Measurements from ENCODE around the gene ZNF598.

ZNF598 gene

DNA sequence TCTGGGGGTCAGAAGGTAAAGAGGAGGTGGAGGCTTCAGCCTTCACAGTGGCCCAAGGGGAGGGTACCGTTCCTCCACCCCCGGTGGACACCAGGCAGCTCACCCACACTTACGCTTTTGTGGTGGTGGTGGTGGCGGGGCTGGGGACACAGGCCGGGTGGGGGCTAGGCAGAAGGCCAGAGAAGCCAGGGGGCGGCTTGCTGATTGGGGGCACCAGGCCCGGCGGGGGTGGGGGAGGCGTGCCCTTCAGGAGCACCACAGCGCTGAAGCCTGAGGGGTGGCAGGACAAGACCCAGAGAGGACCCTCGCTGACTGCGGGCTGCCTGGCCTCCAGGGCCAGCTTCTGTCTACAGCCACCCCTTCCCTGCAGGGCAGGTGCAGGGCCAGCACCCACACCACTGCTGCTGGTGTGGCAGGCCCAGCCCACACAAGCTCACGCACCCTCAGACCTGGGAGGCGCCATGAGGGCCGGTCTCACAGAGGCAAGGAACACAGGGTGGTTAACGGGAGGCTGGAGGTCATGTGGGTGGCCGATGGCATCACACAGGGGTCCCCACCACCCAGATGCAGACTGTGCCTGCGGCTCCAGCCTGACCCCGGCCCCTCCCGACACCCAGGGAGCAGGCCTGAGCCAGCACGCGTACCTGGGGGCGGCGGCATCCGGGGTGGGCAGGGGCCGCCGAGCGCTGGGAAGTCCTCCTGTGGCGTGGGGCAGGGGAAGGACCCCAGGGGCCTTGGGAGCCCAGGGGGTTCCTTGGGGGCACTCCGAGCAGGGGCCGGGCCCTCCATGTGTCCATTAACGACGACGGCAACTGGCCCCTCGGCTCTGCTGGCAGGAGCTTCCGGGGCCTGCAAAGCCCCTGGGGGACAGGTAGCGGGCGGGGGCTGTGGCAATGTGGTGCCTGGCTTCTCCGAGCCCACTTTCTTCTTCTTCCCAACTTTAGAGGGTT lies 10.5 kb downstream of the ZNF598 start:
- no peak for DNase-seq
- peaks cover 76% of the 10 kb centered on the region for H3K36me3 Mint-ChIP-seq (ENCODE audit: low read depth)
- no peaks in the 10 kb centered on the region for H3K27me3 Mint-ChIP-seq
- peaks cover 15% of the 10 kb centered on the region for H3K4me1 Mint-ChIP-seq (ENCODE audit: low read depth)
- H3K4me3 Mint-ChIP-seq: no peak overlapping the region
- no peak overlapping the region for H3K27ac Mint-ChIP-seq
- H3K9me3 Mint-ChIP-seq: no peaks in the 10 kb centered on the region

DNA sequence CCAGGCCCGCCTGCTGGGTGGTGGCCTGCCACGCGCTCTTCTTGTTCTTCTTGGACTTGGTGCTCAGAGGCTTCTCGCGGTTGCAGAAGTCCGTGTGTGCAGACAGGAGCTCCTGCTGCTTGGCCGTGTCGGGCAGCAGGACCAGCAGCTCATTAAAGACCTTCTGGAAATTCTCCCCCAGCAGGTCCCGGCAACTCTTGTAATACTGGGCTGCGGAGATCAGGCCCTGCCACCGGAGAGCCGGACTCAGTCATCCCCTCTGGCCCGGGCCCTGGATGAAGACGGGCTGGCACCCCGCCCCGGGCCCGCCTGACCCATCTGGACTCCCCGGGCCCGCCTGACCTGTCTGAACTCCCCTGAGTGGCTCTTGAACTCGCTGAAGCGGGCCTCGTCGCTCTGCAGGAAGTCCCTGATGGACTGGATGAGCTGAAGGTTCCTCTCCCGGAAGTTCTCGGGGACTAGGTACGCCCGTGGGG lies 11.2 kb downstream of the ZNF598 start:
- H3K27me3 Mint-ChIP-seq: no peaks in the 10 kb centered on the region
- H3K4me1 Mint-ChIP-seq (ENCODE audit: low read depth): peaks cover 19% of the 10 kb centered on the region
- peak overlapping the region; percentile 63 for H3K27ac Mint-ChIP-seq
- DNase-seq: no peak
- H3K4me3 Mint-ChIP-seq: no peak overlapping the region
- H3K36me3 Mint-ChIP-seq (ENCODE audit: low read depth): peaks cover 74% of the 10 kb centered on the region
- peaks cover under 1% of the 10 kb centered on the region for H3K9me3 Mint-ChIP-seq

DNA sequence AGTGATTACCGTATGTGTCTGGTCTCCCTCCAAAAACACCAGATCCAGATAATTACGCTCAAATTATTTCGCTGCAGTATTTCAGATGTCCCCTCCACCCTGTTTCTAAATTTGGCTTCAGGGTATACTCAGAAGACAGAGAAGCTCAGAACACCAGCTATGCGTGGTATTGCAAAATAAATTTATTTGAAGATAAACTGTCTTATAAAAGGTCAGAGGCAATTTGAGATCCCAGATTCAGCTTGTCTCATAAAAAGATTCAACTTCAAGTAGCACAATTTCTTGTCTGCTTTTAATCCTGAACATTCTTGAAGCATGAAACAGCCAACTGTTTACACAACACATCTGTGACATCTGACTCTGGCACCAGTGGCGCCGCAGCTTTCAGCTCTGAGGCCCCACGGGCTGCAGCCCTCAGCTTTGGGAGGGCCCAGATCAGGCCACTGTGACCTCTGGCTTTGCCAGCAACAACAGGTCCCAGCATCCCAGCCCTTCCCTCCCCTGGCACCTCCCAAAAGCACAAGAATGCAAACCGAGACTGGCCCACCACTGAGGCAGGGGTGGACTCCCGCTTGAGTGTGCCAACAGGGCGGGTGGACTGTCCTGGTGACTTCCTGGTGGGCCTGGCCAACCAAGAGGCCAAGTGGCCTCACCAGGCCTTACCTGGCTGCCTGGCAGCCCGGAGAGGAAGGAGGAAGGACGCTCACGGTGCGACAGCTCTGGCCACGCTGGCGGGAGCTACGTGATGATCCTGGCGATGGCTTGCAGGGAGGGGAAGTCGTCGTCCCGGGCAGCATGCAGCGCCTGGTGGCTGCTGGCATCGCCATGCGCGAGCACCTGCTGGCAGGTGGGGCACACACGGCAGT lies 11.9 kb downstream of the ZNF598 start:
- Mint-ChIP-seq H3K9me3 (peaks cover 2% of the 10 kb centered on the region), H3K36me3 (ENCODE audit: low read depth) (peaks cover 70% of the 10 kb centered on the region), H3K27ac (peak overlapping the region; percentile 63), H3K4me3 (no peak overlapping the region), H3K27me3 (no peaks in the 10 kb centered on the region), H3K4me1 (ENCODE audit: low read depth) (peaks cover 21% of the 10 kb centered on the region)
- DNase-seq: no peak

DNA sequence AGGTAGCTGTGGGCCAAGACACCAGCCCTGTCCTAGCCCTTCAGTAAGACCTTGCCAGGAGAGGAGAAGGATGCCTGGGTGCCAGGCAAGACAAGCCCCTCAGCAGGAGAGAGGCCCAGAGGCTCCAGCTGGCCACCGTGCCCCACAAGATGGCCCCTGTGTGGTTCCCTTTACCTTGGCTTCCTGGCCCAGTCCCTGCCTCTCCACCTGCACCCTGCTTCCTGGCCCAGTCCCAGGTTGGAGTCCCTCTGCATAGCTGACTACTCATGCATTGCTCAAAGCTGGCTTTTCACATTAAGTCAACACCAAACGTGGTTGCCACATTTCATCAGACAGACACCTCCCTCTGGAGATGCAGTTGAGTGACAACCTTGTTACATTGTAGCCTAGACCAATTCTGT lies 15.9 kb downstream of the ZNF598 start:
- Mint-ChIP-seq H3K27ac (peak overlapping the region; percentile 51), H3K27me3 (peaks cover 21% of the 10 kb centered on the region), H3K4me3 (no peak overlapping the region), H3K4me1 (ENCODE audit: low read depth) (peaks cover 37% of the 10 kb centered on the region), H3K9me3 (peaks cover 2% of the 10 kb centered on the region), H3K36me3 (ENCODE audit: low read depth) (peaks cover 34% of the 10 kb centered on the region)
- DNase-seq: no peak

DNA sequence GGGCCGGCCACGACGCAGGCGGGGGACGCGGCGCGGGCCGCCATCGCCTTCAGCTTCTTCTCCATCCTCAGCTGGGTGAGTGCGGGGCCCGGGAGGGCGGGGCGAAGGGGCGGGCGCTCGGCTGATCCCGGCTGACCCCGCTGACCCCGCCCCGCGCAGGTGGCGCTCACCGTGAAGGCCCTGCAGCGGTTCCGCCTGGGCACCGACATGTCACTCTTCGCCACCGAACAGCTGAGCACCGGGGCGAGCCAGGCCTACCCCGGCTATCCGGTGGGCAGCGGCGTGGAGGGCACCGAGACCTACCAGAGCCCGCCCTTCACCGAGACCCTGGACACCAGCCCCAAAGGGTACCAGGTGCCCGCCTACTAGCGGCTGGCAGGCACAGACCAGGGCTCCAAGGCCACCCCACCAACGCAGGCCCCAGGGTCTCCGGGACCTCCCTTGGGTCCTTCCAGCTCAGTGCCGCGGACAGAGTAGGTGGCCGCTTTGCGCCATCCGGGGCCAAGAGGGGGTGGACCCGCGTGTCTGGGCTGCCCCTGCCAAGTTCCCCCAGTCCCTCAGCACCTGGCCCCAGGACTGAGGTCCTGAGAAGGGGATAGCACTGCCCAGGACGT lies 16.8 kb downstream of the ZNF598 start:
- DNase-seq: no peak
- H3K36me3 Mint-ChIP-seq (ENCODE audit: low read depth): peaks cover 25% of the 10 kb centered on the region
- no peak overlapping the region for H3K4me3 Mint-ChIP-seq
- peaks cover 2% of the 10 kb centered on the region for H3K9me3 Mint-ChIP-seq
- no peak overlapping the region for H3K27ac Mint-ChIP-seq
- peaks cover 36% of the 10 kb centered on the region for H3K4me1 Mint-ChIP-seq (ENCODE audit: low read depth)
- peaks cover 28% of the 10 kb centered on the region for H3K27me3 Mint-ChIP-seq

DNA sequence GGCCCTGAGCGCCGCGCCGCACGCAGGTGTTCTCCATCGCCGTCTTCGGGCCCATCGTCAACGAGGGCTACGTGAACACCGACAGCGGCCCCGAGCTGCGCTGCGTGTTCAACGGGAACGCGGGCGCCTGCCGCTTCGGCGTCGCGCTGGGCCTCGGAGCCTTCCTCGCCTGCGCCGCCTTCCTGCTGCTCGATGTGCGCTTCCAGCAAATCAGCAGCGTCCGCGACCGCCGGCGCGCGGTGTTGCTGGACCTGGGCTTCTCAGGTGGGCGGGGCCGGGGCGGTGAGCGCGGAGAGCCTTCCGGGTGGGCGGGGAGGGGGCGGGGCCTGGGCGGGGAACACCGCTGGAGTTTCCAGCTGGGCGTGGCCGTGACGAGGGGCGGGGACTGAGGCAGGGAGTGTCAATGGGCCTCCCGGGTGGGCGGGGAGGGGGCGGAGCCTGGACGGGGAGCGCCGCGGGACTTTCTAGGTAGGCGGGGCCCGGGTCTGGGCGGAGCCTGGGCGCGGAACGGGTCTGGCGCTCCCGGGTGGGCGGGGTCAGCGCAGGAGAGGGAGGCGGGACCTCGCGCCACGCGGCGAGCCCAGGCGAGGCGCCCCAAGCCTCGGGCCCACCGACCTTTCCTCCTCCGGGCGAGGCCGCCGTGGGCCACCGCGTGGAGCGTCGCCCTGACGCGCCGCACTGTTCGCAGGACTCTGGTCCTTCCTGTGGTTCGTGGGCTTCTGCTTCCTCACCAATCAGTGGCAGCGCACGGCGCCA lies 17.5 kb downstream of the ZNF598 start:
- Mint-ChIP-seq H3K4me1 (ENCODE audit: low read depth) (peaks cover 33% of the 10 kb centered on the region), H3K9me3 (peaks cover 2% of the 10 kb centered on the region), H3K27ac (peak overlapping the region; percentile 22), H3K4me3 (peak overlapping the region; percentile 33), H3K27me3 (peaks cover 29% of the 10 kb centered on the region), H3K36me3 (ENCODE audit: low read depth) (peaks cover 18% of the 10 kb centered on the region)
- DNase-seq: peak; percentile 98

DNA sequence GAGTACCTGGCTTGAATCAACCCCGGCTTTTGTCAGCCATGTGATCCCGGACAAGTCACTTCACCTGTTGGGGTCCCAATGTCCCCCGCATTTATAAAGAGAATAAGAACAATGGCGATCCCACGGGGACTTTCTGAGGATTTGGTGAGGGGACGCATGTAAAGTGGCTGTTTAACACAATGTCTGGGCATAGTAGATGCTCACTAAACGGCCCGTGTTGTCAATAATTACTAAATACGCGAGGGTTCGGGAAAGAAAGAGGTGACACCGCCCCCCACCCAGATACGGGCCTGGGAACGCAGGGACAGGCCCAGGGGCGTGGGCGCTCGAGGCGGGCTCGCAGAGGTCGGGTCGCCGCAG lies 18.1 kb downstream of the ZNF598 start:
- no peak for DNase-seq
- peaks cover 2% of the 10 kb centered on the region for H3K9me3 Mint-ChIP-seq
- H3K4me1 Mint-ChIP-seq (ENCODE audit: low read depth): peaks cover 30% of the 10 kb centered on the region
- peak overlapping the region; percentile 76 for H3K27ac Mint-ChIP-seq
- H3K27me3 Mint-ChIP-seq: peaks cover 29% of the 10 kb centered on the region
- peak overlapping the region; percentile 63 for H3K4me3 Mint-ChIP-seq
- H3K36me3 Mint-ChIP-seq (ENCODE audit: low read depth): peaks cover 18% of the 10 kb centered on the region

DNA sequence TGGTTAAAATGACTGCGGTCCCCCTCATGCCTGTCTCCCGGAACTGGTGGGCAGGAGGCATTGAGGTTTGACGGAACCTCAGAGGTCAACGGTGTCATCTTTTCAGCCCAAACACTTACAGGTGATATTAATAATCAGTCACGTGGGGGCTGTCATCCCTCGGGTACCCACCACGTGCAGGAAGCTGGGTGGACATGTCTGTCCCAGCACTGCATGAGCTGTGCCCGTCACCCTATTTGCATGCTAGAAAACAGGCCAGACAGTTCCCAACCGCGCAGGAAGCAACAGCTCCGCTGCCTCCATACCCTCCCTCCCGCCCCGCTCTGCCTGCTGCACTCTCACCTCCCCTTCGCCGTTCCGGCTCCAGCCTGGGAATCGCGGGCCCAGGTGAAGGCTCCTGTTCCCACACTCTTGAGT lies 18.5 kb downstream of the ZNF598 start:
- Mint-ChIP-seq H3K9me3 (peaks cover 2% of the 10 kb centered on the region), H3K4me1 (ENCODE audit: low read depth) (peaks cover 27% of the 10 kb centered on the region), H3K27ac (peak overlapping the region; percentile 76), H3K4me3 (peak overlapping the region; percentile 63), H3K36me3 (ENCODE audit: low read depth) (peaks cover 18% of the 10 kb centered on the region), H3K27me3 (peaks cover 29% of the 10 kb centered on the region)
- DNase-seq: peak; percentile 65

GRCh38 chr16:1990351-1991134 lies 19.1 kb downstream of the ZNF598 start:
- peaks cover 29% of the 10 kb centered on the region for H3K27me3 Mint-ChIP-seq
- peak; percentile 57 for DNase-seq
- peaks cover 27% of the 10 kb centered on the region for H3K4me1 Mint-ChIP-seq (ENCODE audit: low read depth)
- peaks cover 21% of the 10 kb centered on the region for H3K36me3 Mint-ChIP-seq (ENCODE audit: low read depth)
- peaks cover 2% of the 10 kb centered on the region for H3K9me3 Mint-ChIP-seq
- peak overlapping the region; percentile 63 for H3K4me3 Mint-ChIP-seq
- peak overlapping the region; percentile 76 for H3K27ac Mint-ChIP-seq

DNA sequence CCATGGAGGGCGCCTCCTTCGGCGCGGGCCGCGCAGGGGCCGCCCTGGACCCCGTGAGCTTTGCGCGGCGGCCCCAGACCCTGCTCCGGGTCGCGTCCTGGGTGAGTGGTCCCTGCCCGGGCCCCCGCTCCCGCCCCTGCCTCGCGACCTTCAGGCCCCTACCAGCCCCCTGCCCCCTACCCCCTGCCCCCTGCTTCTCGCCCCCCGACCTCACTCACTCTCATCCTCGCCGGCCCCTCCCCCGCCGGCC lies 19.6 kb downstream of the ZNF598 start:
- Mint-ChIP-seq H3K4me1 (ENCODE audit: low read depth) (peaks cover 33% of the 10 kb centered on the region), H3K27me3 (peaks cover 29% of the 10 kb centered on the region), H3K27ac (no peak overlapping the region), H3K4me3 (no peak overlapping the region), H3K36me3 (ENCODE audit: low read depth) (peaks cover 21% of the 10 kb centered on the region), H3K9me3 (peaks cover 2% of the 10 kb centered on the region)
- no peak for DNase-seq

DNA sequence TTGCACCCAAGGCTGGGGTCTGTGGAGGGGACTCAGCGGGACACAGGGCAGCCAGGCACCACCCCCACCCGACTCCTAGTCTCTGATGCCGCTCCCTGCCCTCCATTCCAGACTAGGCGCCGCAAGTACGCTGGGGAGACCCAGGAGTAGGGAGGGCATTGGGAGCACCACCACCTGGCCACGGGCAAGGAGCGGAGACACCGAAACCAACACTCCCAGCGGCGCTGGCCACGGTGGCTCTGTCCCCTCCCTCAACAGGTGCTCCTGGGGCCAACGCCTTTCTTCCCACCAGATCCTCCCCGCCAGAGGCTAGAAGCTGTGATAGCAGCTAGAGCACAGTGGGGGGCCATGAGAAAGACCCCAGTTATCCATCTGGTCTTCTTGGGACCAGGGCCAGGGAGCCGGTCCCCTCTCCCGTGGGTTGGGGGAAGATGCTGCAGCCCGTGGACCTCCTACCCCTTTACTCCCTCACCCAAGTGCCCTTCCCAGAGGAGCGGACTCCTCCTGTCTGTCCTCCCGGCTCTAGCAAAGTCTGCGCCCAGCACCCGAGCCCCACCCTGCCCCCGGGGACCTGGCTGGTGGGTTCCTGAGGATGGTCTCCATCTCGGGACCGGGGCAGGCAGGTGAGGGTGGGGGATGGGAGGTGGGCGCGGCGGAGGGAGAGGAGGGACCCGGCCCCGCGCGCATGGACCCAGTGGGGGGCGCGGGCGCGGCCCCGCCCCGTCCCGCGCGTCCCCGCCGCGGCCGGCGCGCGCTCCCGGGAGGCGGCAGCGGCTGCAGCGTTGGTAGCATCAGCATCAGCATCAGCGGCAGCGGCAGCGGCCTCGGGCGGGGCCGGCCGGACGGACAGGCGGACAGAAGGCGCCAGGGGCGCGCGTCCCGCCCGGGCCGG lies 20.2 kb downstream of the ZNF598 start, which contains the start of gene SYNGR3:
TSS of gene SYNGR3 (plus strand) at position 762 of the 892 bp plus-strand sequence. CDS start 133 bp downstream, outside the sequence.
- peaks cover 38% of the 10 kb centered on the region for H3K4me1 Mint-ChIP-seq (ENCODE audit: low read depth)
- H3K27ac Mint-ChIP-seq: peak within 1 kb of the TSS; percentile 53
- H3K9me3 Mint-ChIP-seq: peaks cover 2% of the 10 kb centered on the region
- no peak for DNase-seq
- peaks cover 29% of the 10 kb centered on the region for H3K27me3 Mint-ChIP-seq
- peaks cover 25% of the 10 kb centered on the region for H3K36me3 Mint-ChIP-seq (ENCODE audit: low read depth)
- peak within 1 kb of the TSS; percentile 63 for H3K4me3 Mint-ChIP-seq

GRCh38 chr16:1987198-1987597 lies 22.4 kb downstream of the ZNF598 start:
- no peaks in the 10 kb centered on the region for H3K9me3 Mint-ChIP-seq
- DNase-seq: no peak
- peaks cover 32% of the 10 kb centered on the region for H3K4me1 Mint-ChIP-seq (ENCODE audit: low read depth)
- H3K36me3 Mint-ChIP-seq (ENCODE audit: low read depth): peaks cover 26% of the 10 kb centered on the region
- H3K27me3 Mint-ChIP-seq: peaks cover 40% of the 10 kb centered on the region
- H3K27ac Mint-ChIP-seq: no peak overlapping the region
- no peak overlapping the region for H3K4me3 Mint-ChIP-seq

Measured in activated T-cell treated with anti-CD3 and anti-CD28 coated beads, Interleukin-2, amount 50 U/mL, for 24 hours (primary cell).